Upper lobe of left lung (tissue), 6 donors: ENCODE data around the gene SLC22A3. TPM values are rescaled to one million over a fixed set of nuclear protein-coding genes. Genes with fewer than 3 reads are reported as not detected.

Source experiments
- ATAC-seq, 2 donors: fragments of 200-7000 bp; cut with Tn5 transposase; one replicate each; pipeline ENCODE4 v1.9.1; 2022; ENCODE audit warnings: mild to moderate bottlenecking in 2 of 2, moderate library complexity in 2 of 2; ENCODE audit not compliant: low FRiP score in 2 of 2
- DNase-seq, 2 donors: peaks; one replicate each; pipeline ENCODE4 v3.0.0-alpha.2; 2019 to 2020
- H3K27ac ChIP-seq, 4 donors: fragments of 200-600 bp; sonication (generic); one replicate each; pipeline ENCODE4 v1.5.1; 2016 to 2019
- H3K27me3 ChIP-seq, 4 donors: fragments of 200-600 bp; sonication (generic); one replicate each; pipeline ENCODE4 v1.5.1; 2017 to 2019
- H3K36me3 ChIP-seq, 4 donors: fragments of 200-600 bp; sonication (generic); one replicate each; pipeline ENCODE4 v1.5.1; 2016 to 2019
- H3K4me1 ChIP-seq, 4 donors: fragments of 200-600 bp; sonication (generic); one replicate each; pipeline ENCODE4 v1.5.1; 2018 to 2019
- H3K4me3 ChIP-seq, 4 donors: fragments of 200-600 bp; sonication (generic); one replicate each; pipeline ENCODE4 v1.5.1; 2017 to 2019; ENCODE audit warnings: mild to moderate bottlenecking in 2 of 4, moderate library complexity in 1 of 4
- H3K9me3 ChIP-seq, 4 donors: fragments of 200-600 bp; sonication (generic); one replicate each; pipeline ENCODE4 v1.5.1; 2018 to 2019
- CTCF ChIP-seq, 6 experiments: fragments of 450-650 bp in 4 of 6; fragments of 200-600 bp in 2 of 6; sonication (generic) in 2 of 6; IDR thresholded peaks; one replicate each; pipeline ENCODE4 v1.5.1; 2016 to 2019; ENCODE audit warnings: antibody characterized with exemption in 6 of 6
- EP300 ChIP-seq, 4 donors: sonication (generic); formaldehyde crosslinking; IDR thresholded peaks; one replicate each; pipeline ENCODE4 v1.5.1; 2017; ENCODE audit warnings: antibody characterized with exemption in 4 of 4, control low read depth in 2 of 4
- POLR2A ChIP-seq, 4 donors: fragments of 450-650 bp; IDR thresholded peaks; one replicate each; pipeline ENCODE4 v1.5.1; 2016 to 2017; ENCODE audit warnings: antibody characterized with exemption in 4 of 4, mild to moderate bottlenecking in 2 of 4
- POLR2AphosphoS5 ChIP-seq, 2 donors: sonication (generic); formaldehyde crosslinking; IDR thresholded peaks; one replicate each; pipeline ENCODE4 v1.5.1; 2017; ENCODE audit warnings: antibody characterized with exemption in 2 of 2
- WGBS, 2 donors: methylation state at CpG; one replicate each; pipeline ENCODE4 v1.1.5; 2017 to 2018; 5-methylcytosine and 5-hydroxymethylcytosine counted together
- total RNA-seq, 6 donors: library from RNA; depleted of rRNA in 4 of 6; stranded (reverse); fragments of >200 nt in 4 of 6; gene quantifications; one replicate each; pipeline versions ENCODE4 v1.1.0 to v1.2.1, GENCODE V29; 2016 to 2021
- donor health status: DM: no; HTN: no; CAD: no; lungs with moderate emphysema.
- donor health status: DM: no; HTN: yes; CAD: no; lungs with severe emphysema.

Gene SLC22A3
- total RNA-seq, 6 donors from 2014 or later: 17.7 to 68.1 (median 44.8) TPM

GRCh38 chr6:160421854-160422253 lies 73.7 kb downstream of the SLC22A3 start:
- no peaks in the 10 kb centered on the region for H3K4me1 ChIP-seq
- peak in 1 of 2 donors; percentile 92 for ATAC-seq
- no peak overlapping the region for H3K4me3 ChIP-seq
- H3K9me3 ChIP-seq: no peaks in the 10 kb centered on the region
- 89 to 92% methylated on average over 5 of the region's 5 CpGs for whole genome bisulfite sequencing, 2 donors
- no peak overlapping the region for H3K27ac ChIP-seq
- DNase-seq: no peak
- no peaks in the 10 kb centered on the region for H3K36me3 ChIP-seq
- no peak for TF ChIP-seq POLR2AphosphoS5 (IDR thresholded peaks at IDR 0.05)
- no peak for TF ChIP-seq POLR2A (IDR thresholded peaks at IDR 0.05)
- no peak for TF ChIP-seq EP300 (IDR thresholded peaks at IDR 0.05)
- no peak for TF ChIP-seq CTCF (IDR thresholded peaks at IDR 0.05)
- H3K27me3 ChIP-seq: no peaks in the 10 kb centered on the region

DNA sequence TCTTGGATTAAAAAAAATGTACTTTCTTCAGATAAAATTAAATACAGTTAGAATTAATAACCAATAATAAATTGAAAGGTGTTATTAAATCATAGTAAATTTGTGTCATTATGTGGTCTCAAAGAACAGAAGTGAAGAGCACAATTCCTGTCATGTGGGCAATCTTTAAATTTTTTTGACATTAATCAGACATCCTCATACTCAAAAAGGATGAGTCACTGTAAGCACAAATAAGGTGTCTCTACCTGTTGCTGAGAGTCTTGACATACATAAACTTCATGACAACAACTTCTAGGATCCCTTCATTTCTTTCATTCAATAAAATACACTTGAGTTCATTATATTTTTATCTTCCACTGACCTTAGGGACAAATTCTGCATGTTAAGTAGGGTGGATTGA lies 76.1 kb downstream of the SLC22A3 start:
- Histone ChIP-seq H3K4me1 (peaks cover 0 to 9% (median 0%) of the 10 kb centered on the region in 4 donors), H3K36me3 (no peaks in the 10 kb centered on the region), H3K27ac (no peak overlapping the region), H3K4me3 (no peak overlapping the region), H3K27me3 (no peaks in the 10 kb centered on the region), H3K9me3 (no peaks in the 10 kb centered on the region)
- no peak for DNase-seq
- no peak for TF ChIP-seq EP300 (IDR thresholded peaks at IDR 0.05)
- no peak for TF ChIP-seq POLR2AphosphoS5 (IDR thresholded peaks at IDR 0.05)
- no peak for TF ChIP-seq POLR2A (IDR thresholded peaks at IDR 0.05)
- no peak for TF ChIP-seq CTCF (IDR thresholded peaks at IDR 0.05)
- no peak for ATAC-seq

DNA sequence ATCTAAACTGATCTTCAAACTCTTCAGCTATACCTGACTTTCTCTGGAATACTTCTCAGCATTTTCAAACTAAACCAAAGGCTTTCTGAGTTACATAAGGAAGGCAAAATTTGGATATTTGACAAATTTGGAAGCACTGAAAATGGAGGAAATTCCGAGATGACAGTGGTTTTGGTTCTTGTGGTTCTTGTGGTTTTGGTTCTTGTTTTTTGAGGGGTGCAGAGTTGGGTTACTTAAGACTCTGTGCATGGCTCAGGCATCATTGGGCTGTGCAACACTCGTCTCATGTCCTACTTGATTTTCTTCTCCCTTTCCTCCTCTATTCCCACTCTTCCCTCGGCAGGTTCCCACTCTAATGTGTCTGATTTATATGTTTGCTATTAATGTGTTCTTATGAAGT lies 78.0 kb downstream of the SLC22A3 start:
- Histone ChIP-seq H3K9me3 (no peaks in the 10 kb centered on the region), H3K4me3 (no peak overlapping the region), H3K27me3 (no peaks in the 10 kb centered on the region), H3K4me1 (peaks cover 0 to 9% (median 0%) of the 10 kb centered on the region in 4 donors), H3K36me3 (no peaks in the 10 kb centered on the region), H3K27ac (no peak overlapping the region)
- ATAC-seq (no peak), DNase-seq (no peak)
- no peak for TF ChIP-seq POLR2AphosphoS5 (IDR thresholded peaks at IDR 0.05)
- 54 to 56% methylated on average over 3 of the region's 3 CpGs for WGBS, 2 donors

DNA sequence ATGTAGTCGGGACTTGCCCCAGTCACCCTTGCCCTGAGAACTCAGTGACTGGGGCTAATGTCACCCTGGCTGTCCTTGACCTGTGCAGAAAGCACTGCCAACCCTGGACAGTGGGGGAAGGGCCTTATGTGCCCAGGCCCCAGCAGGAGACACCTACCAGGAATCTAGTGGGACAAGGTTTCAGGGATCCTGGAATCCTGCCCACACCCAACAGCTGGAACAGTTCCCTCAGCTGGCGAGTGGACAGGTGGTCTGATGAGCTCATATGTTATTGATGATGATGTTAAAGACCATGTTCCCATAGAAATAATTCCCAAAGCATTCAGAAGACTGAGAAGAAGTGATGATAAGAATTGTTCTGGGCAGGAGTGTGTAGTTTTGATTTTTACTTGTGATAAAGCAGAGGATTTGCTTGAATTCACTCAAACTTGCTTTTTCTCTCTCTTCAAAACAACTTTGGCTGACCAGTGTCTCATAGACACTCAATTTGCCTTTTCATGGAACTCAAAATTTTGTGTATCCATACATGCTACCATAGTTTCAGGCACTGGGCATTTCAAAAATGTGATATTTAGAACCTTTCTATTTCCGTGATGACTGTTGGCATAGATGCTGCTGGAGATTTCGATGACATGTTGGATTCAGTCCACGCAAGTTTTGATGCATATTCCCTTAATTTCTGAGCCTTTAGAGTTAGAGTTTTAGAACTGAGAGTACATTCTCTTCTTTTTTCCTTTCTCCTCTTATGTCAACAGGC lies 79.3 kb downstream of the SLC22A3 start:
- 70 to 74% methylated on average over 5 of the region's 5 CpGs for WGBS, 2 donors
- no peak for DNase-seq

GRCh38 chr6:160428069-160428430 lies 79.9 kb downstream of the SLC22A3 start:
- WGBS, 2 donors: 57 to 59% methylated on average over 4 of the region's 4 CpGs
- Histone ChIP-seq H3K4me1 (peaks cover 0 to 9% (median 0%) of the 10 kb centered on the region in 4 donors), H3K27me3 (no peaks in the 10 kb centered on the region), H3K36me3 (no peaks in the 10 kb centered on the region), H3K4me3 (no peak overlapping the region), H3K9me3 (no peaks in the 10 kb centered on the region), H3K27ac (no peak overlapping the region)
- TF ChIP-seq EP300 (IDR thresholded peaks at IDR 0.05) (no peak), POLR2AphosphoS5 (IDR thresholded peaks at IDR 0.05) (no peak), CTCF (IDR thresholded peaks at IDR 0.05) (no peak), POLR2A (IDR thresholded peaks at IDR 0.05) (no peak)
- ATAC-seq (no peak), DNase-seq (no peak)

More for the DNA sequence above, 79.3 kb downstream of the SLC22A3 start:
- Histone ChIP-seq H3K27ac (no peak overlapping the region), H3K9me3 (no peaks in the 10 kb centered on the region), H3K36me3 (no peaks in the 10 kb centered on the region), H3K4me1 (peaks cover 0 to 9% (median 0%) of the 10 kb centered on the region in 4 donors), H3K27me3 (no peaks in the 10 kb centered on the region), H3K4me3 (no peak overlapping the region)
- no peak for ATAC-seq
- no peak for TF ChIP-seq POLR2A (IDR thresholded peaks at IDR 0.05)
- no peak for TF ChIP-seq POLR2AphosphoS5 (IDR thresholded peaks at IDR 0.05)
- no peak for TF ChIP-seq EP300 (IDR thresholded peaks at IDR 0.05)
- no peak for TF ChIP-seq CTCF (IDR thresholded peaks at IDR 0.05)
